HL-60/S4 treated with retinoic acid at 250 ng/mL for 4 days and 3 days (cell line): ENCODE data around the gene PRSS56.
"Not testable (repeated sequence)": the region's sequence is repeated elsewhere in the genome, so short reads cannot be mapped to it uniquely, and the experiment has no call there.

ENCODE experiments used
- in situ Hi-C: fragments of 300-500 bp; cut with MboI; formaldehyde crosslinking; loops from 2 replicates; pipeline ENCODE4 v1.7.0; 2022; ENCODE audit warnings: low sequenced_read_pairs

Gene PRSS56

DNA sequence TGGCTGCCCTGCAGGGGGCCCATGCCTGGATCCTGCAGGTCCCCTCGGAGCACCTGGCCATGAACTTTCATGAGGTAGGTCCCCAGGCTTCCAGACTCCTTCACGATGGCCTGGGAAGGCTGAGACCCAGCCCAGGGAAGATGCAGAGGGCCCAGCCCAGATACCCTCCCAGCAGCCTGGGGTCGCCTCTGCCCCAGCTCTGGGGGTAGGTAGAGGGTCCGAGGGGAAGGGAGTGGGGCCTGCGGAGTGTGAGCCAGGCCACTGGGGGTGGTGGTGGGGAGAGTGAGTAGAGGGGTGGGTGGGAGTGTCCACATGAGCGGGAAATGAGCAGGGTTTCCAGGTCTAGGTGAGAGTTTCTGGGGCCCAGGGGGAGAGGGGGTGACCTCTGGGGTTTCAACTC, 4.6 kb downstream of the PRSS56 start:
- in situ Hi-C loops, result no loop called here

GRCh38 chr2:232525199-232525598, 5.0 kb downstream of the PRSS56 start:
- in situ Hi-C loops, result no loop called here

DNA sequence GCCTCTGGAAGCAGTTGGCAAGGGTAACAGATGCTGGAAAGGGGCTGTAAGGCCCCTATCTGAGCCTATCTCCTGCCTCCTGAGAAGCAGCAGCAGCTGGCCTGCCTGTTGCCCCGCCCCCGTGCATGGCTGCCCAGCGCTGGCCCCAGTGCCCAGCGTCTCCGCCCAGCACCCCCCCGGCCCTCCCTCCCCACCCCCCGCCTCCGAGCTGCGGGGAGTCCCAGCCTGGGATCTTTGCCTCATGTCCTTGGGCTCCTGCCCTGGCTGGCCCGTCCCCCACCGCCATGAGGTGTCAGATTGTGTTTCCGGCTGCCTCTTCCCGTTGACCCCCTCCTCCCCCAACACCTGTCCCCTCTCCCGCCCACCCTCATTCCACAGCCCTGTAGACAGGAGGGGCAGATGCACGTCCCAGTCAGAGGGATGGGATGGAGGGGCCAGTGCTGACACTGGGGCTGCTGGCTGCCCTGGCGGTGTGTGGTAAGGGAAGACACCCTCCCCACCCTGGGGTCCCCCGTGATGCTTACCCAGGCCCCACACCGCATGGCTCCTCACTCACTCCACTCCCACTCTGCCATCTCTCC, 5.7 kb downstream of the PRSS56 start, which contains the start of gene CHRND:
Gene CHRND (plus strand): TSS at position 370 of the 581 bp plus-strand sequence. CDS start 56 bp downstream, at position 426.
- in situ Hi-C loops, result no loop called here

GRCh38 chr2:232526372-232526941, 6.3 kb downstream of the PRSS56 start:
- in situ Hi-C loops, result no loop called here

- in situ Hi-C loops, result no loop called here
These were observed 7.8 kb downstream of the PRSS56 start for GRCh38 chr2:232527905-232528470.

DNA sequence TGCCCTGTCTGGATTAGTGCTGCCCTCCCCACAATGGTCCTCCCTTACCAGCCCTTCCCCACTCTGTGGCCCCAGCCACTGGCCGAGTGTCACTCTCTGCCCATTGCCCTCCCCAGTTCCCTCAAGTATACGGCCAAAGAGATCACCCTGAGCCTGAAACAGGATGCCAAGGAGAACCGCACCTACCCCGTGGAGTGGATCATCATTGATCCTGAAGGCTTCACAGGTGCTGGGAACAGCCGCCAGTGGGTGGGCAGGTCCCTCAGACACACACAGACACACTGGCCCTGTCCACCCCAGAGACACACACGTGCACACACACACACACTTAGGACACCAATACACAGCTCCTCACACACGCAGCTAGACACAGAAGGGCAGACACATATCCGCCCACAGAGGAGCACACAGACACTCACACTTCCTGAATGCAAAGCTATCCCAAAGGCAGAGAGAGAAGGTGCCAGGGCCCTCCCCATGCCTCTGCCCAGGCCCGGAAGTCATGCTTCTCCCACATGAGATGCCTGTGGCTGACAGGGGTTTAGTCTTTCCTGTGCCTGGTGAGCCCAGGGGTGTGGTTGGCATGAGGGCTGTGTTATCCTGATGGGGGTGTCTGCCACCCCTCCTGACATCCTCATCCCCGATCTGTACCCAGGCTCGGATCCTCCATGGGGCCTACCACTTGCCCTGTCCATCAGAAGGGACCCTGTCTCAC, 8.7 kb downstream of the PRSS56 start:
- in situ Hi-C loops, result no loop called here

GRCh38 chr2:232529806-232530547, 9.8 kb downstream of the PRSS56 start:
- in situ Hi-C loops, result no loop called here

DNA sequence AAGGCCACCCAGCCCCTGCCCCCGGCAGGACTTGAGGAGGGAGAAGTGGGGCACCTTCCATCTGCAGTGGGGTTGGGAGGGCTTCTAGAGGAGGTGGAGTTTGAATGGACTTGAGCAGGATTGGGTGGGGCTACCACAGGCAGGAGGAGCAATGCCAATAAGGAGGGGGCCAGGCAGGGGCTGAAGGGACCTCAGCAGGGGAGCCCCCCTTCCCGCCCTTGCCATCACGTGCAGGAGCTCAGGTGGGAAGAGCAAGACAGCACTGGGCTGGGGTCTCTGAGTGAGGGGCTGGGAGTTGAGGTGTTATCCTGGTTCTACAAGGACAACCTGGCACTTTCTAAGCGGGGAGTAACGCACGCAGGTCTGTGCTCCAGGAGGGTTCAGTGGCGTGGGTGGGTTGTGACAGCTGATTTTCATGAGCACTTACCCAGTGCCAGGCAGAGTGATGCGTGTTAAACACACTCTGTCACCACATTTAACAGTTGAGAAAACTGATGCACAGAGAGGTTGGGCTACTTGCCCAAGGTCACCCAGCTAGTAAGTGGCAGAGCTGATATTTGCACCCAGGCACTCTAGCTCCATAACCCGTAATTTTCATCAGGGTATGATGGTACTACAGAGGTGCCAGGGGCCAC, 10.6 kb downstream of the PRSS56 start:
- in situ Hi-C loops, result no loop called here

DNA sequence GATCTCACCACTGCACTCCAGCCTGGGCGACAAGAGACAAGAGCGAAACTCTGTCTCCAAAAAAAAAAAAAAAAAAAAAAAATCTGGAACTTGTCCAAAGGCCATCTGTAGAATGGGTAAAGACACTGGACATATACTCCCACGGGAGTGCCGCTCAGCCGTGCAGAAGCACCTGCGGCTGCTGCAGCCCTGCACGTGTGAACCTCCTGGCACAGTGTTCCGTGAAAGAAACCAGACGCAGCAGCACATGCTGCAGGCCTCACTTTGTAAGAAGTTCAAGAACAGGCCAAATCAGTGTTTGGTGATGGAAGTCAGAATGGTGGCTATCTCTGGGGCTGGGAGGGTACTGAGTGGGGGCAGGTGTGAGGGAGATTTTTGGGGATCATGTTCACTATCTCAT, 12.2 kb downstream of the PRSS56 start:
- in situ Hi-C loops, result no loop called here

DNA sequence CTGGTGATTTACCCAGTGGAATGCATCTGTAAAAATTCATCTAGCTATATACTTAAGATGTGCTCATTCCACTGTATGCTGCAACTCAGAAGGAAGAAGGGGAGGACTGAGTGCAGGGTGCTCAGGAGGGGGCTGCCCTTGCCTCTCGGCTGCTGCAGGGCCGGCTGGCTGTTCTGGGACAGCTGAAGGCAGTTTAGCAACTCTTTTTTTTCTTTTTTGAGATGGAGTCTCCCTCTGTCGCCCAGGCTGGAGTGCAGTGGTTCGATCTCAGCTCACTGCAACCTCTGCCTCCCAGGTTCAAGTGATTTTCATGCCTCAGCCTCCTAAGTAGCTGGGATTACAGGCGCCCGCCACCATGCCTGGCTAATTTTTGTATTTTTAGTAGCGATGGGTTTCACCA, 12.6 kb downstream of the PRSS56 start:
- in situ Hi-C loops, result not testable (repeated sequence)

GRCh38 chr2:232533944-232534710, 13.9 kb downstream of the PRSS56 start:
- in situ Hi-C loops, result no loop called here

- in situ Hi-C loops, result no loop called here
These were observed 14.9 kb downstream of the PRSS56 start for GRCh38 chr2:232534940-232535651.

GRCh38 chr2:232535761-232536530, 15.8 kb downstream of the PRSS56 start:
- in situ Hi-C loops, result no loop called here

DNA sequence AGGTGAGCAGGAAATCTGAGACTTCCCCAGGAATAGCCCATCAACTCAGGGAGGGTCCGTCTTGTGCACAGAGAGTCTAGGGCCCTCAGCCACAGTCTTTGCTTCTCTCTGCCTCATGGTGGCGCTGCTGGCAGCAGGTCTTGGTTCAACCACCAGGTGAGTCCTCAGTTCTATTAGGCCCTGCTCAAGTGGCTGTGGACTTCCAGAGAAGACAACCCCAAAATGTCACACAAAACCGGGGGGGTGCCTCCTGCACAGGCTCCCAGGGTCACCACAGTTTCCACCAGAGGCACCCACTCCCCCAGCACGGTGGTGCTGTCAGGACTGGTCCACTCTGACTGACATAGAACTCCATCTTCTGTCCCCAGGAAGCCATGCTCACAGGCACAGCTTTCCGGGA, 16.9 kb downstream of the PRSS56 start:
- in situ Hi-C loops, result no loop called here

- in situ Hi-C loops, result no loop called here
These were observed 17.3 kb downstream of the PRSS56 start for GRCh38 chr2:232537499-232537898.

- in situ Hi-C loops, result no loop called here
These were observed 18.5 kb downstream of the PRSS56 start for GRCh38 chr2:232538671-232539070.

GRCh38 chr2:232539298-232540231, 19.4 kb downstream of the PRSS56 start, which contains the start of gene CHRNG:
Gene CHRNG, plus strand, starts transcription at chr2:232539692. Its CDS starts 56 bp downstream, at chr2:232539748.
- in situ Hi-C loops, result no loop called here
